RWPE1 (cell line): ENCODE results near the gene CD6.

Experiments used
- CTCF ChIA-PET: fragments of 350-600 bp; sonication (Branson Sonifier 250); formaldehyde crosslinking; extraction: SDS; loops from one replicate; lab custom pipeline; 2021; lab: Yijun Ruan, JAX
- POLR2A ChIA-PET: fragments of 400-600 bp; formaldehyde crosslinking; extraction: SDS; loops from one replicate; lab custom pipeline; 2020; ENCODE audit warnings: antibody characterized with exemption; ENCODE audit not compliant: low non-redundant PET; lab: Yijun Ruan, JAX
- DNase-seq: peaks from one replicate; pipeline ENCODE4 v3.0.0; 2012; ENCODE audit warnings: low spot score
- H3K27ac ChIP-seq: fragments of 450-650 bp; 2 replicates; pipeline ENCODE4 v1.5.1; 2017
- TF ChIP-seq, protein P1 (sequence below): fragments of 450-650 bp; conservative IDR thresholded peaks from 2 replicates; pipeline ENCODE4 v1.5.1; 2017; ENCODE audit warnings: low read depth, mild to moderate bottlenecking

The CD6 gene

DNA sequence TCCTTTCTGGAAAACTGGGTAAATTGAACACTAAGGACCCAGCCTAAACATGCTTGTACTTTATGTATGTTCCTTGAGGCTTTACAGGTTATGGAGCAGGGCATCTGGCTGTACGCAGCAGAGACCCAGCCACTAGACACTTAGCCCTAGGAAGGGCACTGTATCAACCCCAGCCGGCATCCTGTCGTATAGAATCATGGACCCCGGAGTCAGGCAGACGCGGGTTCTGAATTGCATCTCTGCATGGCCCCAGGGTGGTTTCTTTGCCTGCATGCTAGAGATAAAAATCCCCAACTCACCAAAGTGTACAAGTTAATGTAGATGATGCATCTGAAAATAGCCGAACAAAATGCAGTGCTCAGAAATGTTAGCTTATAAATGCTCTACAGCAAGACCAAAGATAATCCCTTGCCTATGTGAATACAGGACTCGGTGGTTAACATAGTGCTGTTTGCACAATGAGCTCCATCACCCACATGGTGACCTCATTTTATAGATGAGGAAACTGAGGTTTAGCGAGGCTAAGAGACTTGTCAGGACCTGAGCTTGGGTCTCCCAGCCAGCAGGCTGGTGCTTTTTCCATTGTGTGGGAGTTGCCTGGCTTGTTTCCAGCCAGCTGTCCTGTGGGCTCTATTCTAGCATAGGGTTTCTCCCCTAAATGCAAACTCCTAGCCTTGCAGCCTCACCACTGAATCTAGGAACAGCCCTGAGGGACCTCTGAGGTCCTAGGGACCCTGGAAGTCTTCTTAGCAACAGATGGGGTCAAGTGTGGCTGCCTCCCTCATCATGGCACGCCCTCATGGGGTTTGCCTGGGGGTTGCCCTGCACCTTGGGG lies 7.3 kb downstream of the CD6 start:
- TF ChIP-seq, protein P1, sequence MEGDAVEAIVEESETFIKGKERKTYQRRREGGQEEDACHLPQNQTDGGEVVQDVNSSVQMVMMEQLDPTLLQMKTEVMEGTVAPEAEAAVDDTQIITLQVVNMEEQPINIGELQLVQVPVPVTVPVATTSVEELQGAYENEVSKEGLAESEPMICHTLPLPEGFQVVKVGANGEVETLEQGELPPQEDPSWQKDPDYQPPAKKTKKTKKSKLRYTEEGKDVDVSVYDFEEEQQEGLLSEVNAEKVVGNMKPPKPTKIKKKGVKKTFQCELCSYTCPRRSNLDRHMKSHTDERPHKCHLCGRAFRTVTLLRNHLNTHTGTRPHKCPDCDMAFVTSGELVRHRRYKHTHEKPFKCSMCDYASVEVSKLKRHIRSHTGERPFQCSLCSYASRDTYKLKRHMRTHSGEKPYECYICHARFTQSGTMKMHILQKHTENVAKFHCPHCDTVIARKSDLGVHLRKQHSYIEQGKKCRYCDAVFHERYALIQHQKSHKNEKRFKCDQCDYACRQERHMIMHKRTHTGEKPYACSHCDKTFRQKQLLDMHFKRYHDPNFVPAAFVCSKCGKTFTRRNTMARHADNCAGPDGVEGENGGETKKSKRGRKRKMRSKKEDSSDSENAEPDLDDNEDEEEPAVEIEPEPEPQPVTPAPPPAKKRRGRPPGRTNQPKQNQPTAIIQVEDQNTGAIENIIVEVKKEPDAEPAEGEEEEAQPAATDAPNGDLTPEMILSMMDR = no peak
- H3K27ac ChIP-seq = no peak overlapping the region
- DNase-seq = peak; percentile 8
- ChIA-PET CTCF (interaction anchor here (0.6 kb wide), 1 partner anchor 168 kb away, joined by 3 read pairs; no protein-coding TSS in a partner anchor), POLR2A (no interaction called here)

DNA sequence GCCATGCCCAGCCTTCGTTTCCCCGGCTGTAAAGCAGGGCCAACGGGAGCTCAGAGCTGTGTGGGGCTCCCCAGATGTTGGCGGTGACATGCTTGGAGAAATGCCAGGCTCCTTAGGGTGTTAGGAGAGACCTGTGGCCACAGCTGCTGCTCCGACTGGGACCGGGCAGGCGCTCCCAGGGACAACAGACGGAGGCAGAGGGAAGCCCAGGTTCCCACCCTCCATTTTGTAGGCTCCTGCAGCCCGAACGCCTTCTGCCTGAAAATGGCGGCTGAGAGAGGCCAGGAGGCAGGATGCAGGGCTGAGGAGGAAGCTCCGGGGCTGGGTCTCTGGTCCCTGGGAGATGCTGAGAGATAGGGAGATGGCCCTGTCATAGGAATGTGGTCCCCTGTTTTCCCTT lies 10.0 kb downstream of the CD6 start:
- DNase-seq = no peak
- POLR2A ChIA-PET = no interaction called here
- H3K27ac ChIP-seq = no peak overlapping the region
- CTCF ChIA-PET = no interaction called here
- TF ChIP-seq, protein P1 = no peak

DNA sequence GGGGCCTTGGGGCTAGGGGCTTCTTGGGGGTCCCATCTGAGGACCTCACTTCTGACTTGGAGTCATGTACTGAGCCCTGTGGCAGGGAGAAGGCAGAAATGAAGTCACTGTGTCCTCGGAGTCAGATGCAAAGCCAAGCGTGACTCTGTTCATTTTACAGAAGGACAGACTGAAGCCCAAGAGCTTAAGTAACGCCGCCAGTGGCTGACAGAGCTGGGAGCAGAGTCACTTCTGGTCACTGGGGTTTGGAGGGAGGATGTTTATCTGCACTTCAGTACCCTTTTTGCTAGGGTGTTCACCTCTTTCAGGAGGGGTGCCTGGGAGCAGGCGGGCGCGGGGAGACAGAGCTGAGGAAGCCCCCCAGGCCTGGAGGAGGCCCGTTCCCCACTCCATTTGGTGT lies 10.7 kb downstream of the CD6 start:
- ChIA-PET CTCF (no interaction called here), POLR2A (no interaction called here)
- H3K27ac ChIP-seq = no peak overlapping the region
- DNase-seq = no peak
- TF ChIP-seq, protein P1 = no peak

GRCh38 chr11:60984149-60984548 lies 12.7 kb downstream of the CD6 start:
- CTCF ChIA-PET = interaction anchor here (0.6 kb wide), 1 partner anchor 44 kb away, joined by 3 read pairs; no protein-coding TSS in a partner anchor
- TF ChIP-seq, protein P1 = no peak
- DNase-seq = no peak
- H3K27ac ChIP-seq = no peak overlapping the region
- POLR2A ChIA-PET = no interaction called here

GRCh38 chr11:60984636-60985035 lies 13.2 kb downstream of the CD6 start:
- ChIA-PET POLR2A (no interaction called here), CTCF (interaction anchor here (0.7 kb wide), 1 partner anchor 765 kb away, joined by 4 read pairs; no protein-coding TSS in a partner anchor)
- no peak for DNase-seq
- no peak overlapping the region for H3K27ac ChIP-seq
- TF ChIP-seq, protein P1 = no peak

DNA sequence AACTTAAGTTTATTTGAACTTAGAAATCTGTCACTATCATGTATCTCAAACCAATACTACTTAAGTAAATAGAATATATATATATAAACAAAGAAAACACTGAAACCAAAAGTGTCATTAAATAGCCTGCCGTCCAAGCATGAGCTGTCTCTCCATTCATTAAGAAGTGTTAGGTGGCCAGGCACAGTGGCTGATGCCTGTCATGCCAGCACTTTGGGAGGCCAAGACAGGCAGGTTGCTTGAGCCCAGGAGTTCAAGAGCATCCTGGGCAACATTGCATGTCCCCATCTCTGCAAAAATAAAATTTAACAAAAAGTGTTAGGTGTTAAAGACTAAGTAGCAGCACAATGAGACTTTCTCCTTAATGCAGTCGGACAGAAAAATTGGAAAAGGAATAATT lies 14.0 kb downstream of the CD6 start:
- TF ChIP-seq, protein P1 = no peak
- no peak for DNase-seq
- no peak overlapping the region for H3K27ac ChIP-seq
- ChIA-PET CTCF (interaction anchor here (0.7 to 1.1 kb wide), 2 partner anchors 16 to 764 kb away, joined by 4 read pairs; no protein-coding TSS in a partner anchor), POLR2A (no interaction called here)
